ENCODE data around the gene CFAP251. TPM values are rescaled to one million over a fixed set of nuclear protein-coding genes. Genes with fewer than 3 reads are reported as not detected.

CFAP251 gene
- polyA plus RNA-seq, 1 experiment: 1.3 TPM

DNA sequence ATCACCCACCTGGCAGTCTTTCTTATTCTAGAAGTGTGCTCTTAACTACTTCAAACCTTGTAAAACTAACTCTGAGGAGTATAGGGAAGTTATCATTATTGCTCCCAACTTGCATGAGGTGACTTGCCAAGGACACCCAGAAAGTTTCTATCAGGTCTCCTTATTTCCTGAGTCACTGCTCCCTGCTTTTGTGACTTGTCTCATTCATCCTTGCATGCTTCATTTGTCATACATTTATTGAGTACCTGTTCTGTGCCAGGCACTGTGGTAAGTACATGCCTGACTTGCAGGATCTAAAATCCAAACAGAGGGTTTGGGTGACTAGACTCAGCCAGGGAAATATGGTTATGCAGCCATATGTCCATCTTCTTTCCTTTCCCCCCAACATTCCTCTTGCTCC, 25.5 kb downstream of the CFAP251 start:
- TF ChIP-seq, protein P1, sequence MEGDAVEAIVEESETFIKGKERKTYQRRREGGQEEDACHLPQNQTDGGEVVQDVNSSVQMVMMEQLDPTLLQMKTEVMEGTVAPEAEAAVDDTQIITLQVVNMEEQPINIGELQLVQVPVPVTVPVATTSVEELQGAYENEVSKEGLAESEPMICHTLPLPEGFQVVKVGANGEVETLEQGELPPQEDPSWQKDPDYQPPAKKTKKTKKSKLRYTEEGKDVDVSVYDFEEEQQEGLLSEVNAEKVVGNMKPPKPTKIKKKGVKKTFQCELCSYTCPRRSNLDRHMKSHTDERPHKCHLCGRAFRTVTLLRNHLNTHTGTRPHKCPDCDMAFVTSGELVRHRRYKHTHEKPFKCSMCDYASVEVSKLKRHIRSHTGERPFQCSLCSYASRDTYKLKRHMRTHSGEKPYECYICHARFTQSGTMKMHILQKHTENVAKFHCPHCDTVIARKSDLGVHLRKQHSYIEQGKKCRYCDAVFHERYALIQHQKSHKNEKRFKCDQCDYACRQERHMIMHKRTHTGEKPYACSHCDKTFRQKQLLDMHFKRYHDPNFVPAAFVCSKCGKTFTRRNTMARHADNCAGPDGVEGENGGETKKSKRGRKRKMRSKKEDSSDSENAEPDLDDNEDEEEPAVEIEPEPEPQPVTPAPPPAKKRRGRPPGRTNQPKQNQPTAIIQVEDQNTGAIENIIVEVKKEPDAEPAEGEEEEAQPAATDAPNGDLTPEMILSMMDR (IDR thresholded peaks at IDR 0.05; ENCODE audit: insufficient read depth, low read depth, low read length): no peak
- no peak for DNase-seq (ENCODE audit: low read depth)
- ChIA-PET POLR2A (no interaction called here), CTCF (interaction anchor here (0.6 kb wide), 1 partner anchor 9 kb away, joined by 3 read pairs; no protein-coding TSS in a partner anchor)
- H3K27me3 ChIP-seq (ENCODE audit: control insufficient read depth, insufficient read depth, low read length): no peaks in the 10 kb centered on the region
- H3K36me3 ChIP-seq (ENCODE audit: control insufficient read depth, insufficient read depth, low read length): peaks cover 1% of the 10 kb centered on the region; the same call in 1 of the 2 replicates
- H3K4me3 ChIP-seq (ENCODE audit: low read depth, low read length): no peak overlapping the region

DNA sequence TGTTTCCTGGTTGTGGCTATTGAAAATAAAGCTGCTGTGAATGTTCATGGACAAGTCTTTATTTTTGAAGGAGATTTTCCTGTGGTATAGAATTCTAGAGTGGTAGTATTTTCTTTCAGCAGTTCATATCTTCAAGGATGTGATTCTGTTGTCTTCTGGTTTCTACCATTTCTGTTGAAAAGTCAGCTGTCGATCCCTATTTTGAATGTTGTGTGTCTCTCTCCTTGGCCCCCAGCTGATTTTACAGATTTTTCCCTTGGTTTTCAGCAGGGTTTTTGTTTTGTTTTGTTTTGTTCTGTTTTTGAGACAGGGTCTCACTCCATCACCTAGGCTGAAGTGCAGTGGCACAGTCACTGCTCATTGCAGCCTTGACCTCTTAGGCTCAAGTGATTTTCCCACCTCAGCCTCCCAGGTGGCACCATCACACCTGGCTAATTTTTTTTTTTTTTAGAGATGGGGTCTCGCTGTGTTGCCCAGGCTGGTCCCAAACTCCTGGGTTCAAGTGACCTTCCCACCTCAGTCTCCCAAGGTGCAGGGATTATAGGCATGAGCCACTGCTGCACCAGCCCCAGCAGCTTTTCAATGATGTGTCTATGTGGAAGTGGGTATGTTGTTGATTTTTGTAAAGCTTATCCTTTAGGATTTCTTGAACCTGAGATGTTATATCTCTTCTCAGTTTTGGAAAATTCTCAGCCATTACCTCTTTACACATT, 28.1 kb downstream of the CFAP251 start:
- 0 out of 2 replicates have a peak, but pooled peaks cover 1% of the 10 kb centered on the region for H3K36me3 ChIP-seq (ENCODE audit: control insufficient read depth, insufficient read depth, low read length)
- ChIA-PET POLR2A (no interaction called here), CTCF (interaction anchor here (1.6 kb wide), 1 partner anchor 16 kb away, joined by 3 read pairs; no protein-coding TSS in a partner anchor)
- TF ChIP-seq, protein P1 (IDR thresholded peaks at IDR 0.05; ENCODE audit: insufficient read depth, low read depth, low read length): no peak
- H3K4me3 ChIP-seq (ENCODE audit: low read depth, low read length): no peak overlapping the region
- no peak for DNase-seq (ENCODE audit: low read depth)
- H3K27me3 ChIP-seq (ENCODE audit: control insufficient read depth, insufficient read depth, low read length): no peaks in the 10 kb centered on the region

DNA sequence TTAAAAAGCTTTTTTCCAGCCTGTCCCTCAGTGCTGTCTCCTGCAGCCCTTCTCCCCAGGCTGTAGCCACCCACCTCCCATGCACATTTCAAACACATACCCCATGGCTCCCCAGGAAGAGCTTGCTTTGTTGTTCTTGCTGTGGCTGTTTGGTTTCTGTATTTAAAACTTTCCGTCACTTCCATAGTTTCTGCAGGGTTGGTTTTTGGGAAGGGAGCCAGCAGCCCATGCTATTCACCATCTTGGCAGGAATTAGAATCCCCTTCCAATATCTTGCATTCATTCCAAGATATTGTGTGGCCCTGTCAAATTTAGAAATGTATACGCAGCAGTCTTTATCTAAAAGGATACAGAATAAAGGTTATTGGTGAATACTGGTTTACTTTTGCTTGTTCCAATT, 29.6 kb downstream of the CFAP251 start:
- DNase-seq (ENCODE audit: low read depth): no peak
- H3K4me3 ChIP-seq (ENCODE audit: low read depth, low read length): no peak overlapping the region
- no peaks in the 10 kb centered on the region for H3K27me3 ChIP-seq (ENCODE audit: control insufficient read depth, insufficient read depth, low read length)
- TF ChIP-seq, protein P1 (IDR thresholded peaks at IDR 0.05; ENCODE audit: insufficient read depth, low read depth, low read length): no peak
- CTCF ChIA-PET: interaction anchor here (1.0 kb wide), 1 partner anchor 14 kb away, joined by 3 read pairs; no protein-coding TSS in a partner anchor
- H3K36me3 ChIP-seq (ENCODE audit: control insufficient read depth, insufficient read depth, low read length): no peaks in the 10 kb centered on the region
- POLR2A ChIA-PET: no interaction called here

DNA sequence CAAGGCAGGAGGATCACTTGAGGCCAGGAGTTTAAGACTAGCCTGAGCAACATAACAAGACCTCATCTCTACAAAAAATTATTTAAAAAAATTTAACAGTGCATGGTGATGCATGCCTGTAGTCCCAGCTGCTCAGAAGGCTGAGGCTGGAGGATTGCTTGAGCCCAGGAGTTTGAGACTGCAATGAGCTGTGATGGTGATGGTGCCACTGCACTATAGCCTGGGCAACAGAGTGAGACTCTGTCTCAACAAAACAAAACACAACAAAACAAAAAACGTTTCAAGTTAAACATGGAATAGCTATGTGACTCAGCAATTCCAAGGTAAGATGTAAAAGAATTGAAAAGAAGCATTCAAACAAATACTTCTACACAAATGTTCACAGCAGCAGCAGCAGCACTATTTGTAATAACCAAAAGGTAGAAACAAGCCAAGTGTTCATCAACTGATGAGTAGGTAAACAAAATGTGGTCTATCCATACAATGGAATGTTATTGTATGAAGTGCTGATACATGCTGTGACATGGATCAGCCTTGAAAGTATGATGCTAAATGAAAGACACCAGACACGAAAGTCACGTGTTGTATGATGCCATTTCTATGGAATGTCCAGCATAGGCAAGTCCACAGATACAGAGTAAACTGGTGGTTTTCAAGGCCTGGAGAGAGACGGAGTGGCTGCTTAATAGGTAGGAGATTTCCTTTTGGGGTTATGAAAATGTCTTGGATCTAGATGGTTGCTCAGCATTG, 31.4 kb downstream of the CFAP251 start:
- POLR2A ChIA-PET: no interaction called here
- CTCF ChIA-PET: no interaction called here
- Histone ChIP-seq H3K27me3 (ENCODE audit: control insufficient read depth, insufficient read depth, low read length) (no peaks in the 10 kb centered on the region), H3K36me3 (ENCODE audit: control insufficient read depth, insufficient read depth, low read length) (no peaks in the 10 kb centered on the region), H3K4me3 (ENCODE audit: low read depth, low read length) (no peak overlapping the region)
- TF ChIP-seq, protein P1 (IDR thresholded peaks at IDR 0.05; ENCODE audit: insufficient read depth, low read depth, low read length): no peak
- no peak for DNase-seq (ENCODE audit: low read depth)

DNA sequence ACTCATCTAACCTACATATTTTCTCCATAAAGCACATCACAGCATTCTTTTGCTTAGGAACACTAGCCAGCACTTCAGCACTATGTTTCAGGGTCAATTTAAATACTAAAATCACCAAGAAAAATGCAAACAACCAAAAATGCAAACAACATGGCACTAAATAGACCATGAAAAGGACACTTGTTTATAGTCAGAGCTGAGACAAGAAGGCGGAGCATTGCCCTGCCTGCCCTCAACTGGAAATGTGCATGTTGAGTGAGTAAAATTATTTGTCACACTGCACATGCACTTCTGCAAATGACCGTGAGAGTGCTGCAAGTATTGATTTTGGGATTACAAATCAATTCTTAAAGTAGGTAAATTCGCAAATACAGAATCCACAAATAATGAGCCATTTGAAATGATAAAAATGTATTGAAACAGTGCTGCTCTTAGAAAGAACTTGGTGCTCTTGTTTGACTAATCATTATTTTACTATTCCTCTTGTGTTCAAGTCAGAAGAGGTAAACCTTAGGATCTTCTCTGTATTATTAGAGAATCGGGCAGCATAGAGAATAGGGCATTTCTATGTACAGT, 34.8 kb downstream of the CFAP251 start:
- no peaks in the 10 kb centered on the region for H3K36me3 ChIP-seq (ENCODE audit: control insufficient read depth, insufficient read depth, low read length)
- no peak for DNase-seq (ENCODE audit: low read depth)
- H3K27me3 ChIP-seq (ENCODE audit: control insufficient read depth, insufficient read depth, low read length): no peaks in the 10 kb centered on the region
- no peak overlapping the region for H3K4me3 ChIP-seq (ENCODE audit: low read depth, low read length)
- CTCF ChIA-PET: interaction anchor here (0.7 kb wide), 1 partner anchor 9 kb away, joined by 3 read pairs; no protein-coding TSS in a partner anchor
- TF ChIP-seq, protein P1 (IDR thresholded peaks at IDR 0.05; ENCODE audit: insufficient read depth, low read depth, low read length): no peak
- POLR2A ChIA-PET: no interaction called here

Data from BJ (cell line).